SK-N-SH (cell line): ENCODE data around the gene RPS6KA2. TPM values are rescaled to one million over a fixed set of nuclear protein-coding genes. Genes with fewer than 3 reads are reported as not detected.

Experiments
- CTCF ChIA-PET: fragments of 300-600, 350-600 bp; formaldehyde crosslinking; extraction: SDS; loops from one replicate; lab custom pipeline; 2021; lab: Yijun Ruan, JAX
- POLR2A ChIA-PET: fragments of 350-600 bp; sonication (Branson Sonifier 250); formaldehyde crosslinking; extraction: SDS; loops from one replicate; lab custom pipeline; 2020; ENCODE audit warnings: antibody characterized with exemption, inconsistent platforms; lab: Yijun Ruan, JAX
- DNase-seq: peaks from one replicate; pipeline ENCODE4 v3.0.0; 2012
- H2AFZ ChIP-seq: fragments of 200-600 bp; sonication (generic); 2 replicates; pipeline ENCODE4 v1.8.1; 2016; ENCODE audit warnings: antibody characterized with exemption, mild to moderate bottlenecking, low read depth
- H3F3A ChIP-seq: fragments of 200-600 bp; sonication (generic); replicated peaks from 2 replicates; pipeline ENCODE3; 2016; ENCODE audit warnings: antibody characterized with exemption, mild to moderate bottlenecking; ENCODE audit not compliant: insufficient read depth
- H3K27ac ChIP-seq, 2 experiments: fragments of 200-500 bp in 1 of 2; fragments of 200-600 bp in 1 of 2; sonication (Bioruptor generic) in 1 of 2; sonication (generic), shearing (Covaris generic) in 1 of 2; 2 replicates each; pipeline versions ENCODE4 v1.5.1 to v1.6.1; 2014 to 2016; ENCODE audit warnings: low read depth in 2 of 2, inconsistent platforms in 1 of 2, low read length in 1 of 2, mild to moderate bottlenecking in 1 of 2, mixed read lengths in 1 of 2
- H3K27me3 ChIP-seq: fragments of 200-600 bp; sonication (generic), shearing (Covaris generic); 2 replicates; pipeline ENCODE4 v1.6.1; 2016; ENCODE audit warnings: mixed run types; ENCODE audit not compliant: insufficient read depth
- H3K36me3 ChIP-seq, 2 experiments: fragments of 200-500 bp in 1 of 2; fragments of 200-600 bp in 1 of 2; sonication (Bioruptor generic) in 1 of 2; sonication (generic) in 1 of 2; replicated peaks in 1 of 2; 2 replicates each; pipeline versions ENCODE3 to v1.5.1; 2014 to 2016; ENCODE audit warnings: low read length in 1 of 2, mild to moderate bottlenecking in 1 of 2; ENCODE audit not compliant: insufficient read depth in 2 of 2, control insufficient read depth in 1 of 2
- H3K4me1 ChIP-seq, 2 experiments: fragments of 200-500 bp in 1 of 2; fragments of 200-600 bp in 1 of 2; sonication (Bioruptor generic) in 1 of 2; sonication (generic), shearing (Covaris generic) in 1 of 2; 2 replicates each; pipeline versions ENCODE4 v1.5.1 to v1.6.1; 2014 to 2016; ENCODE audit warnings: low read depth in 1 of 2, low read length in 1 of 2, mixed run types in 1 of 2; ENCODE audit not compliant: insufficient read depth in 2 of 2, control insufficient read depth in 1 of 2
- H3K4me2 ChIP-seq: fragments of 200-600 bp; sonication (generic), shearing (Covaris generic); 2 replicates; pipeline ENCODE4 v1.6.1; 2017; ENCODE audit warnings: mixed run types
- H3K4me3 ChIP-seq, 2 experiments: fragments of 200-500 bp in 1 of 2; fragments of 200-600 bp in 1 of 2; sonication (Bioruptor generic) in 1 of 2; sonication (generic), shearing (Covaris generic) in 1 of 2; 2 replicates each; pipeline versions ENCODE4 v1.5.1 to v1.8.1; 2014 to 2016; ENCODE audit warnings: low read depth in 2 of 2, inconsistent platforms in 1 of 2, low read length in 1 of 2, mild to moderate bottlenecking in 1 of 2, mixed read lengths in 1 of 2, moderate library complexity in 1 of 2
- H3K79me2 ChIP-seq: fragments of 200-600 bp; sonication (generic); 2 replicates; pipeline ENCODE4 v1.8.1; 2017; ENCODE audit warnings: mild to moderate bottlenecking; ENCODE audit not compliant: insufficient read depth
- H3K9ac ChIP-seq: fragments of 200-600 bp; sonication (generic); 2 replicates; pipeline ENCODE4 v1.6.1; 2017; ENCODE audit warnings: mixed run types
- H3K9me2 ChIP-seq: fragments of 200-600 bp; sonication (generic); 2 replicates; pipeline ENCODE4 v1.6.1; 2017; ENCODE audit warnings: mixed run types
- H3K9me3 ChIP-seq: fragments of 200-600 bp; sonication (generic); 2 replicates; pipeline ENCODE4 v1.6.1; 2017; ENCODE audit warnings: mixed run types, mild to moderate bottlenecking, moderate library complexity
- H4K20me1 ChIP-seq: fragments of 200-600 bp; sonication (generic); 2 replicates; pipeline ENCODE4 v1.6.1; 2017; ENCODE audit warnings: mild to moderate bottlenecking, mixed run types; ENCODE audit not compliant: insufficient read depth
- CHD2 ChIP-seq: fragments of 150-350 bp; IDR thresholded peaks from 2 replicates; pipeline ENCODE4 v1.6.1; 2018; ENCODE audit warnings: low read length; ENCODE audit not compliant: partially characterized antibody
- CTCF ChIP-seq: fragments of 200-600 bp; sonication (generic); IDR thresholded peaks from 2 replicates; pipeline ENCODE4 v1.6.1; 2017; ENCODE audit warnings: antibody characterized with exemption, mild to moderate bottlenecking, moderate library complexity
- ELF1 ChIP-seq: IDR thresholded peaks from 2 replicates; pipeline ENCODE4 v1.4.0; 2012
- FOXJ3 ChIP-seq: sonication (generic); formaldehyde crosslinking; IDR thresholded peaks from 2 replicates; pipeline ENCODE4 v1.5.1; 2020; ENCODE audit warnings: mild to moderate bottlenecking, missing genetic modification reagents
- GABPA ChIP-seq: IDR thresholded peaks from 2 replicates; pipeline ENCODE4 v1.4.0; 2012; ENCODE audit warnings: low read depth, mild to moderate bottlenecking
- IRF3 ChIP-seq: fragments of 150-350 bp; IDR thresholded peaks from 2 replicates; pipeline ENCODE4 v1.6.1; 2016; ENCODE audit warnings: mild to moderate bottlenecking, low read depth, low read length
- MXI1 ChIP-seq: IDR thresholded peaks from 2 replicates; pipeline ENCODE4 v1.6.1; 2012; ENCODE audit warnings: mild to moderate bottlenecking, low read depth, low read length, improper control_type of control experiment
- REST ChIP-seq: IDR thresholded peaks from 2 replicates; pipeline ENCODE4 v1.6.1; 2012; ENCODE audit warnings: mild to moderate bottlenecking, low read depth, low read length, moderate library complexity
- TCF12 ChIP-seq: IDR thresholded peaks from 2 replicates; pipeline ENCODE4 v1.4.0; 2012
- USF2 ChIP-seq: fragments of 150-350 bp; IDR thresholded peaks from 2 replicates; pipeline ENCODE4 v1.6.1; 2017; ENCODE audit warnings: antibody characterized with exemption, low read length, low read depth, borderline replicate concordance
- WGBS: methylation state at CpG from one replicate; pipeline ENCODE4 v1.1.6; 2017; ENCODE audit warnings: low lambda C conversion rate; 5-methylcytosine and 5-hydroxymethylcytosine counted together
- polyA plus RNA-seq, 3 experiments: library from polyadenylated mRNA; depleted of rRNA; stranded (reverse); fragments of >200 nt; gene quantifications; 2 replicates each; pipeline ENCODE4 v1.2.3, GENCODE V29; 2012

The RPS6KA2 gene
- polyA plus RNA-seq, 1 of the 3 experiments (the other 2 are of a cell fraction): 59.5 TPM

- ChIA-PET POLR2A (no interaction called here), CTCF (no interaction called here)
- Histone ChIP-seq H3K79me2 (no peaks in the 10 kb centered on the region), H3K4me2 (no peak overlapping the region), H3K27ac (no peak overlapping the region), H4K20me1 (no peaks in the 10 kb centered on the region), H3K4me1 (peaks cover 3 to 9% of the 10 kb centered on the region in 2 experiments; a peak in 2 of 4 replicates), H3K9me2 (no peaks in the 10 kb centered on the region), H3K9me3 (no peaks in the 10 kb centered on the region), H3F3A (peaks cover 8% of the 10 kb centered on the region), H3K36me3 (peaks cover 7 to 68% of the 10 kb centered on the region in 2 experiments), H3K27me3 (no peaks in the 10 kb centered on the region), H2AFZ (no peak overlapping the region), H3K9ac (no peak overlapping the region), H3K4me3 (no peak overlapping the region)
- TF ChIP-seq USF2 (no peak), REST (no peak), FOXJ3 (CRISPR knock-in tag) (no peak), TCF12 (no peak), MXI1 (no peak), CHD2 (no peak), ELF1 (no peak), CTCF (no peak), IRF3 (no peak), GABPA (no peak)
- WGBS: 94% methylated on average over 2 of the region's 2 CpGs
- no peak for DNase-seq
These were observed 115.7 kb downstream of the RPS6KA2 start for GRCh38 chr6:166511316-166511715.
